HepG2 (cell line): ENCODE results near the gene WFDC5. TPM values are rescaled to one million over a fixed set of nuclear protein-coding genes. Genes with fewer than 3 reads are reported as not detected.

Experiments used
- CBX5 ChIP-seq: sonication (generic); formaldehyde crosslinking; IDR thresholded peaks from 2 replicates; pipeline ENCODE4 v1.4.0; 2020; ENCODE audit warnings: missing genetic modification reagents, borderline replicate concordance
- GATAD2A ChIP-seq: IDR thresholded peaks from 2 replicates; pipeline ENCODE4 v1.6.1; 2016
- IKZF4 ChIP-seq: sonication (generic); formaldehyde crosslinking; IDR thresholded peaks from 2 replicates; pipeline ENCODE4 v1.5.1; 2020; ENCODE audit warnings: borderline replicate concordance, mild to moderate bottlenecking, low read depth, missing genetic modification reagents; ENCODE audit errors: not compliant biosample characterization
- ISL2 ChIP-seq: sonication (generic); formaldehyde crosslinking; IDR thresholded peaks from 2 replicates; pipeline ENCODE4 v1.5.0; 2020; ENCODE audit warnings: missing genetic modification reagents
- KDM4B ChIP-seq: sonication (generic); formaldehyde crosslinking; IDR thresholded peaks from 2 replicates; pipeline ENCODE4 v1.4.0; 2020; ENCODE audit warnings: missing genetic modification reagents
- NR3C1 ChIP-seq: sonication (generic); formaldehyde crosslinking; IDR thresholded peaks from 2 replicates; pipeline ENCODE4 v1.4.0; 2020; ENCODE audit warnings: missing genetic modification reagents
- POGZ ChIP-seq: sonication (generic); formaldehyde crosslinking; IDR thresholded peaks from 2 replicates; pipeline ENCODE4 v1.4.0; 2020; ENCODE audit warnings: mild to moderate bottlenecking, missing genetic modification reagents
- POLR2AphosphoS5 ChIP-seq: IDR thresholded peaks from 2 replicates; pipeline ENCODE4 v1.6.1; 2012; ENCODE audit warnings: low read depth, low read length
- RELA ChIP-seq: sonication (generic); formaldehyde crosslinking; IDR thresholded peaks from 2 replicates; pipeline ENCODE4 v1.4.0; 2020; ENCODE audit warnings: missing genetic modification reagents
- SNRNP70 ChIP-seq: fragments of 200-400 bp; formaldehyde crosslinking; IDR thresholded peaks from 2 replicates; pipeline ENCODE4 v1.6.1; 2017; ENCODE audit warnings: mild to moderate bottlenecking, low read depth, low read length, moderate library complexity
- ZBTB42 ChIP-seq: sonication (generic); formaldehyde crosslinking; IDR thresholded peaks from 2 replicates; pipeline ENCODE4 v1.5.0; 2020; ENCODE audit warnings: mild to moderate bottlenecking, missing genetic modification reagents
- ZFP36L1 ChIP-seq: sonication (generic); formaldehyde crosslinking; IDR thresholded peaks from 2 replicates; pipeline ENCODE4 v1.8.0; 2022; ENCODE audit warnings: mild to moderate bottlenecking, missing genetic modification reagents, moderate library complexity
- ZFX ChIP-seq: sonication (generic); formaldehyde crosslinking; IDR thresholded peaks from 2 replicates; pipeline ENCODE4 v1.4.0; 2020; ENCODE audit warnings: mild to moderate bottlenecking, low read depth, missing genetic modification reagents, moderate library complexity
- ZNF232 ChIP-seq: sonication (generic); formaldehyde crosslinking; IDR thresholded peaks from 2 replicates; pipeline ENCODE4 v1.4.0; 2020; ENCODE audit warnings: missing genetic modification reagents, borderline replicate concordance
- ZNF256 ChIP-seq: sonication (generic); formaldehyde crosslinking; conservative IDR thresholded peaks from 2 replicates; pipeline ENCODE4 v1.4.0; 2020; ENCODE audit warnings: missing genetic modification reagents
- ZNF572 ChIP-seq: sonication (generic); formaldehyde crosslinking; IDR thresholded peaks from 2 replicates; pipeline ENCODE4 v1.5.1; 2020; ENCODE audit warnings: mild to moderate bottlenecking, missing genetic modification reagents
- polyA plus RNA-seq, 8 experiments: library from polyadenylated mRNA; depleted of rRNA in 3 of 8; stranded (reverse) in 7 of 8; unstranded in 1 of 8; fragments of >200 nt; fragmentation: Illumina TruSeq in 4 of 8; extraction: Trizol in 4 of 8; gene quantifications; 2 replicates each; pipeline versions ENCODE4 v1.2.1 to v1.2.3, GENCODE V29; 2011 to 2016; ENCODE audit warnings: low read depth in 4 of 8, missing spikeins in 1 of 8, mixed read lengths in 1 of 8; ENCODE audit not compliant: insufficient read depth in 1 of 8
- total RNA-seq, 5 experiments: library from RNA; depleted of rRNA; stranded (reverse); fragments of >200 nt; fragmentation: Illumina TruSeq; extraction: Trizol; gene quantifications; 2 replicates each; pipeline ENCODE4 v1.2.3, GENCODE V29; 2016; ENCODE audit warnings: low read depth in 1 of 5
- TF ChIP-seq, protein P1 (sequence below): sonication (generic); formaldehyde crosslinking; IDR thresholded peaks from 2 replicates; pipeline ENCODE4 v1.4.0; 2020; ENCODE audit warnings: missing genetic modification reagents
- TF ChIP-seq, protein P2 (sequence below): IDR thresholded peaks from 2 replicates; pipeline ENCODE4 v1.6.1; 2016; ENCODE audit warnings: low read depth, borderline replicate concordance
- TF ChIP-seq, protein P3 (sequence below), 2 experiments: sonication (generic) in 1 of 2; formaldehyde crosslinking in 1 of 2; IDR thresholded peaks; 2 replicates each; pipeline versions ENCODE4 v1.5.1 to v1.6.1; 2011 to 2020; ENCODE audit warnings: borderline replicate concordance in 1 of 2, low read depth in 1 of 2, low read length in 1 of 2, mild to moderate bottlenecking in 1 of 2, missing genetic modification reagents in 1 of 2, moderate library complexity in 1 of 2
- TF ChIP-seq, protein P4 (sequence below): sonication (generic); formaldehyde crosslinking; IDR thresholded peaks from 2 replicates; pipeline ENCODE4 v1.4.0; 2020; ENCODE audit warnings: missing genetic modification reagents
- TF ChIP-seq, protein P5 (sequence below): IDR thresholded peaks from 2 replicates; pipeline ENCODE4 v1.6.1; 2018; ENCODE audit warnings: missing genetic modification reagents

The WFDC5 gene
- total and polyA plus RNA-seq, 2 of the 13 experiments (the other 11 are each of a cell fraction or from before 2014, with no cell fraction given): not detected

DNA sequence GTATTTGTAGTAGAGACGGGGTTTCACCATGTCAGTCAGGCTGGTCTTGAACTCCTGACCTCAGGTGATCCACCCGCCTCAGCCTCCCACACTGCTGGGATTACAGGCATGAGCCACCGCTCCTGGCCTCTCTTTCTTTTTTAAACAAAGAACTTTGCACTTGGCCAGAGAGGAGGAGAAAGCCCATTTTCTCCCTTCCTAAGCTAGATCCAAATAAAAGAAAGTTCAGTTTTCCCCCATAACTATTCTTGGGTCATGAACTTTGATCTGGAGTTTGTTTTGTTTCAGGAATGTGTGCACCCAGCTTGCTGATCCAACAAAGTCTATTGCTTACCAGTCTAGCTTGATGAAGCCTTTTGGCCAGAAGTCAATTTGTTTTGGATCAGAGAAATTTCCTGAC is 37.4 kb downstream of the WFDC5 start (continued):
- TF ChIP-seq, protein P1, sequence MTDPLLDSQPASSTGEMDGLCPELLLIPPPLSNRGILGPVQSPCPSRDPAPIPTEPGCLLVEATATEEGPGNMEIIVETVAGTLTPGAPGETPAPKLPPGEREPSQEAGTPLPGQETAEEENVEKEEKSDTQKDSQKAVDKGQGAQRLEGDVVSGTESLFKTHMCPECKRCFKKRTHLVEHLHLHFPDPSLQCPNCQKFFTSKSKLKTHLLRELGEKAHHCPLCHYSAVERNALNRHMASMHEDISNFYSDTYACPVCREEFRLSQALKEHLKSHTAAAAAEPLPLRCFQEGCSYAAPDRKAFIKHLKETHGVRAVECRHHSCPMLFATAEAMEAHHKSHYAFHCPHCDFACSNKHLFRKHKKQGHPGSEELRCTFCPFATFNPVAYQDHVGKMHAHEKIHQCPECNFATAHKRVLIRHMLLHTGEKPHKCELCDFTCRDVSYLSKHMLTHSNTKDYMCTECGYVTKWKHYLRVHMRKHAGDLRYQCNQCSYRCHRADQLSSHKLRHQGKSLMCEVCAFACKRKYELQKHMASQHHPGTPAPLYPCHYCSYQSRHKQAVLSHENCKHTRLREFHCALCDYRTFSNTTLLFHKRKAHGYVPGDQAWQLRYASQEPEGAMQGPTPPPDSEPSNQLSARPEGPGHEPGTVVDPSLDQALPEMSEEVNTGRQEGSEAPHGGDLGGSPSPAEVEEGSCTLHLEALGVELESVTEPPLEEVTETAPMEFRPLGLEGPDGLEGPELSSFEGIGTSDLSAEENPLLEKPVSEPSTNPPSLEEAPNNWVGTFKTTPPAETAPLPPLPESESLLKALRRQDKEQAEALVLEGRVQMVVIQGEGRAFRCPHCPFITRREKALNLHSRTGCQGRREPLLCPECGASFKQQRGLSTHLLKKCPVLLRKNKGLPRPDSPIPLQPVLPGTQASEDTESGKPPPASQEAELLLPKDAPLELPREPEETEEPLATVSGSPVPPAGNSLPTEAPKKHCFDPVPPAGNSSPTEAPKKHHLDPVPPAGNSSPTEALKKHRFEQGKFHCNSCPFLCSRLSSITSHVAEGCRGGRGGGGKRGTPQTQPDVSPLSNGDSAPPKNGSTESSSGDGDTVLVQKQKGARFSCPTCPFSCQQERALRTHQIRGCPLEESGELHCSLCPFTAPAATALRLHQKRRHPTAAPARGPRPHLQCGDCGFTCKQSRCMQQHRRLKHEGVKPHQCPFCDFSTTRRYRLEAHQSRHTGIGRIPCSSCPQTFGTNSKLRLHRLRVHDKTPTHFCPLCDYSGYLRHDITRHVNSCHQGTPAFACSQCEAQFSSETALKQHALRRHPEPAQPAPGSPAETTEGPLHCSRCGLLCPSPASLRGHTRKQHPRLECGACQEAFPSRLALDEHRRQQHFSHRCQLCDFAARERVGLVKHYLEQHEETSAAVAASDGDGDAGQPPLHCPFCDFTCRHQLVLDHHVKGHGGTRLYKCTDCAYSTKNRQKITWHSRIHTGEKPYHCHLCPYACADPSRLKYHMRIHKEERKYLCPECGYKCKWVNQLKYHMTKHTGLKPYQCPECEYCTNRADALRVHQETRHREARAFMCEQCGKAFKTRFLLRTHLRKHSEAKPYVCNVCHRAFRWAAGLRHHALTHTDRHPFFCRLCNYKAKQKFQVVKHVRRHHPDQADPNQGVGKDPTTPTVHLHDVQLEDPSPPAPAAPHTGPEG (CRISPR knock-in tag): no peak
- TF ChIP-seq, protein P2, sequence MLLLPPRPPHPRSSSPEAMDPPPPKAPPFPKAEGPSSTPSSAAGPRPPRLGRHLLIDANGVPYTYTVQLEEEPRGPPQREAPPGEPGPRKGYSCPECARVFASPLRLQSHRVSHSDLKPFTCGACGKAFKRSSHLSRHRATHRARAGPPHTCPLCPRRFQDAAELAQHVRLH: no peak; the same call in 1 of the 2 replicates
- TF ChIP-seq CBX5 (CRISPR knock-in tag): no peak
- no peak for TF ChIP-seq RELA (CRISPR knock-in tag)
- TF ChIP-seq ISL2 (CRISPR knock-in tag): 0 out of 2 replicates have a peak, but pooled peaks have one; percentile 30
- no peak for TF ChIP-seq ZNF572 (CRISPR knock-in tag)
- no peak for TF ChIP-seq NR3C1 (CRISPR knock-in tag)
- TF ChIP-seq ZFP36L1: no peak
- no peak for TF ChIP-seq POLR2AphosphoS5
- TF ChIP-seq KDM4B (CRISPR knock-in tag): no peak
- TF ChIP-seq GATAD2A (CRISPR knock-in tag): peak; percentile 86
- no peak for TF ChIP-seq ZNF232 (CRISPR knock-in tag)
- no peak for TF ChIP-seq ZBTB42
- TF ChIP-seq SNRNP70: no peak
- TF ChIP-seq IKZF4 (CRISPR knock-in tag): no peak
- TF ChIP-seq, protein P3, sequence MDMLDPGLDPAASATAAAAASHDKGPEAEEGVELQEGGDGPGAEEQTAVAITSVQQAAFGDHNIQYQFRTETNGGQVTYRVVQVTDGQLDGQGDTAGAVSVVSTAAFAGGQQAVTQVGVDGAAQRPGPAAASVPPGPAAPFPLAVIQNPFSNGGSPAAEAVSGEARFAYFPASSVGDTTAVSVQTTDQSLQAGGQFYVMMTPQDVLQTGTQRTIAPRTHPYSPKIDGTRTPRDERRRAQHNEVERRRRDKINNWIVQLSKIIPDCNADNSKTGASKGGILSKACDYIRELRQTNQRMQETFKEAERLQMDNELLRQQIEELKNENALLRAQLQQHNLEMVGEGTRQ (IDR thresholded peaks at IDR 0.05; ENCODE audit: low read depth, low read length): no peak
- TF ChIP-seq, protein P3 (CRISPR knock-in tag; IDR thresholded peaks at IDR 0.05; ENCODE audit: borderline replicate concordance): no peak
- TF ChIP-seq, protein P4, sequence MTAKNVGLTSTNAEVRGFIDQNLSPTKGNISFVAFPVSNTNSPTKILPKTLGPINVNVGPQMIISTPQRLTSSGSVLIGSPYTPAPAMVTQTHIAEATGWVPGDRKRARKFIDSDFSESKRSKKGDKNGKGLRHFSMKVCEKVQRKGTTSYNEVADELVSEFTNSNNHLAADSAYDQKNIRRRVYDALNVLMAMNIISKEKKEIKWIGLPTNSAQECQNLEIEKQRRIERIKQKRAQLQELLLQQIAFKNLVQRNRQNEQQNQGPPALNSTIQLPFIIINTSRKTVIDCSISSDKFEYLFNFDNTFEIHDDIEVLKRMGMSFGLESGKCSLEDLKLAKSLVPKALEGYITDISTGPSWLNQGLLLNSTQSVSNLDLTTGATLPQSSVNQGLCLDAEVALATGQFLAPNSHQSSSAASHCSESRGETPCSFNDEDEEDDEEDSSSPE (CRISPR knock-in tag): peak; percentile 17; the same call in 1 of the 2 replicates
- no peak for TF ChIP-seq ZNF256 (CRISPR knock-in tag)
- no peak for TF ChIP-seq ZFX
- peak; percentile 83; the same call in 1 of the 2 replicates for TF ChIP-seq POGZ (CRISPR knock-in tag)
- TF ChIP-seq, protein P5, sequence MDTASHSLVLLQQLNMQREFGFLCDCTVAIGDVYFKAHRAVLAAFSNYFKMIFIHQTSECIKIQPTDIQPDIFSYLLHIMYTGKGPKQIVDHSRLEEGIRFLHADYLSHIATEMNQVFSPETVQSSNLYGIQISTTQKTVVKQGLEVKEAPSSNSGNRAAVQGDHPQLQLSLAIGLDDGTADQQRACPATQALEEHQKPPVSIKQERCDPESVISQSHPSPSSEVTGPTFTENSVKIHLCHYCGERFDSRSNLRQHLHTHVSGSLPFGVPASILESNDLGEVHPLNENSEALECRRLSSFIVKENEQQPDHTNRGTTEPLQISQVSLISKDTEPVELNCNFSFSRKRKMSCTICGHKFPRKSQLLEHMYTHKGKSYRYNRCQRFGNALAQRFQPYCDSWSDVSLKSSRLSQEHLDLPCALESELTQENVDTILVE: peak; percentile 59; the same call in 1 of the 2 replicates
